ENCODE data around the gene INAVA. TPM values are rescaled to one million over a fixed set of nuclear protein-coding genes. Genes with fewer than 3 reads are reported as not detected.
A peak's percentile ranks its signal among the peaks of the same experiment; 100 is the strongest.

The INAVA gene
- total RNA-seq, 1 donor from 2014 or later = 16.4 TPM

DNA sequence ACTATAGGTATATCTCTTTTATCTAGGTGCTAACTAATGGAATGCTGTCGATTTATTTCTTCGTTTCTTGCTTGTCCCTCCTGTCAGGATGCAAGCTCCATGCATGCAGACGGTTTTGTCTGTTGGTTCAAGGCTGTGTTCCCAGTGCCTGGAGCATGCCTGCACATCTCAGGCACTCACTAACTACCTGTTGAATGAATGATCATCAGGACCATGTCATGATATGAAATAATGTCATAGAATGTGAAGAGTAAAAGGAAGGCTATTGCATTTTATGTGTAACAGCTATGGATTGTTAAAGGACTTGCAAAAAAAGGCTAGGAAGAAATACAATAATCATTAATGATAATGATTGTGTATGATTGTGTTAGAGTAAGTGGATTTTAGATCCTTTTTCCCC is 17.7 kb upstream of the INAVA start:
- DNase-seq = no peak

DNA sequence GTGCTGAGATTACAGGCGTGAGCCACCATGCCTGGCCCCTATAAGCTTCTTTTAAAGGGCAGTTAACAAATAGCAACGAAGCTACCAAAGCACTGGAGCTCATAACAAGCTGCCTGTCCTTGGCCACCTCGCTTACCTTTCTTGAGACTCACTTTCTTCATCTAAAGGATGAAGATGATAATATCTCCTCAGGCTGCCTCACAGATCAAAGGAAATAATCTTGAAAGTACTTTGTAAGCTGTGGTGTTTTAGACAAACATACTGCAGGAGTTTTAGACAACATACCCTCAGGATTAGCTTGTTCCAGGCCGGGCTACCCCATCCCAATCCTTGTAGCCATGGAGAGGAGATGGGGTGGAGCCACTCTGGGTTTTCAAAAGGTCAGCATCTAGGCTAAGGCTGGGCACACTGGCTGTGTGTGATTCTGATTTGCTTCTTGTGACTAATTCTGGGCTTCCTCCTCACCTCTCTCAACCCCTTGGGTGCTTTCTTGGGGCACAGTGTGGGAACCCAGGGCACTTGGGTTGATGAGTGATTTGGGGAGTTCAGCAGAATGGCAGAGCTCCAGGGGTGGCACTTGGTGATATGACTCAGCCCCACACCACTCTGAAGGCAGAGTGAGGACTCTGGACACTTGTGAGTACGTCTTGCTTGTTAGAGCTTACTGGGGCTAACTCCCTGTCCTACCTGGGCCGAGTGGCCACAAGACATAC is 16.7 kb upstream of the INAVA start:
- DNase-seq = no peak

DNA sequence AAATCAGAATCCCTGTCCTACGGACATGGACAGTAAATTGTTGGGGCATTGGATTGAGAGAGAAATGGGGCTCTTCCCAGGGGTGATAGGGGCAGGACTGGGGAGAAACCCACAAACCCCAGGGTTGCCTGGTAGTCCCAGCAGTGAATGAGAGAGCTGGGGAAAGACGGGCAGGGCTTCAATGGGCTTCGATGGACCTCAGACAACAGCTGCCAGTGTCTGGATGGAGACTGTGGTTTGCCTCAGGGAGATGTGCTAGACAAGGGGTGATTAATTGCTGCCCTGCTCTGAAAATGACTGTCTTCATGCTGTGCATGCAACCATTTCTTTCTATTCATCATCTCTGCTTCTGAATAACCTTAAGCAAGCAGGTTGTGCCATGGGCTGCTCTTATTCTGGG is 14.5 kb upstream of the INAVA start:
- DNase-seq = no peak

DNA sequence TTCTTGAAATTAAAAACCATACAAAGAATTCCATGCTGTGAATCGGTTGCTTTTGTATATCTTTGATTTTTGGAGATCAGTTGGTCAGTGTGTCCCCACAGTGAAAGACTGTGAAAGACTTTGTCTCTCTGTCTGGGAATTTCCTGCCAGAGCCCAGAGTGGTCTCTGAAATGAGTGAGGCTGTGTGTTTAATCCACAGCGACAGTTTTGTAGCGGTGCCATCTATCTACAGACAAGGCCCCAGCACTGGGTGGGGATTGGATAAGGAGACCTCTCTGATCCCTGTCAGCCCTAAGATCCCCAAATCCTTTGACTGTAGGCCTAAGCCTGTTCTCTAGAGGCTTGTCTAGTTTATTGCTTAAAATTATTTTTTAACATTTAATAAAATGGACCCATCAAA is 11.6 kb upstream of the INAVA start:
- no peak for DNase-seq

DNA sequence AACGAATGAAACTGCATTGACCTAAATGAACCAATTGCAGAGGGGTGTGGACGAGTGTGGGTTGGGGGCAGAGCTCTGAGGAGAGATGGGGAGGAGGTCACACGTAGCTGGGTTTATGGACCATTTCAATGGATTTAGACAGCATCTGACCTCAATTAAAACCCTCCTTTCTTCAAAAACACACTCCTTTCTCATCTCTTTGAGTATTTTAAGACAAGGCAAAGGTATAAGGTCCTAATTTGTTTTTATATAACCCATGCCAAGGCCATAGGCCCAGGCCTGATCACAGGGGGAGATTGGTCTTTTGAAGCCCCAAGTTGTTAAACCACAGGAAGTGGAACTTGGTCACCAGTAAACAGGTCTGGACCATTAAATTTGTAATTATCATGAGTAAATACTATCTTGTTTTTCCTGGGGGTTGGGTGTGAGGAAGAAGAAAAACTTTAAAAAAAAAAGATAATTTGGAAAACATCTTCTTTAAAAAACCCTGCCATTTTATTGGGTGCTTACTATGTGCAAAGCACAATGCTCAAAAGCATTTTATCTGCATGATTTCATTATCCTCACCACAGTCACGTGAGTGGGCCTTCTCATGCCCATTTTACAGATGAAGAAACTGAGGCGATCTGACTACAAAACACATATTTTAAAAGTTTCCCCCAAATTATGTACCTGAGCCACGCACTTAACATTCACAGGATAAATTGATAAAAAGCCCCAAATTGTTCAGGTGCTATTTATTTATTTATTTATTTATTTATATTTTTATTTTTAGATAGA is 8.9 kb upstream of the INAVA start:
- DNase-seq = no peak

DNA sequence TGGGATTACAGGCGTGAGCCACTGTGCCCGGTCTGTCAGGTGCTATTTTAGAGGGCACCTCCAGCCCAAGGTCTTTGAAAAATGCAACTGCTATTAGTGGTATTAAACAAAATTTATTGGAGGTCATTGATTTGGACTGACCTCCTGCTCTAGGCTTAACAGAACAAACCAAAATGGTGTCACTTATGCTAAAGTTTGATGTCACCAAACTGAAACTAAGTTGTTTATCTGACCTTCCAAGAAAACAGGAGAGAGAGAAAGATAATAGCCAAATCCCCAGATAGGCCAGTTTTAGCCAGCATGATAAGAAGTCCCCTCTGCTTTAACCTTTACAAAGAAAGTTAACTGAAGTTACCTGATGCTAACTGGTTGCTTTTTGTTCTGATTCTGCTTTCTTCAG is 8.1 kb upstream of the INAVA start:
- DNase-seq = no peak

DNA sequence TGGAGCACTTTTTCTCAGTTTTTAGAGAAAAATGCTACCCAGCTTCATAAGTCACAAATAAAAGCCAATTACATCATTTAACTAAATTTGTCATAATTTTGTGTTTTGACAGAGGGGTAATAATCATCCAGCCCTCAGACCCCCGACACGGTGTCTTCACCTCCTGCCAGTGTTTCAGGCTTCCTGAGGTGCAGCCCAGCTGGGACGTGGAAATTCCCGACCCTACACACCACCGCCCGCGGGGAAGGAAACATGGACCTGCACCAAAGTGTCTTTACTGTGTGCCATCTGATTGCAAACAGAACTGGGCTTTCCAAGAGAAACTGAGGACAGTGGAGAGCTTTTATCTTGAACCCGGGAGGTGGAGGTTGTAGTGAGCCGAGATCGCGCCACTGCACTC is 7.7 kb upstream of the INAVA start:
- DNase-seq = no peak

DNA sequence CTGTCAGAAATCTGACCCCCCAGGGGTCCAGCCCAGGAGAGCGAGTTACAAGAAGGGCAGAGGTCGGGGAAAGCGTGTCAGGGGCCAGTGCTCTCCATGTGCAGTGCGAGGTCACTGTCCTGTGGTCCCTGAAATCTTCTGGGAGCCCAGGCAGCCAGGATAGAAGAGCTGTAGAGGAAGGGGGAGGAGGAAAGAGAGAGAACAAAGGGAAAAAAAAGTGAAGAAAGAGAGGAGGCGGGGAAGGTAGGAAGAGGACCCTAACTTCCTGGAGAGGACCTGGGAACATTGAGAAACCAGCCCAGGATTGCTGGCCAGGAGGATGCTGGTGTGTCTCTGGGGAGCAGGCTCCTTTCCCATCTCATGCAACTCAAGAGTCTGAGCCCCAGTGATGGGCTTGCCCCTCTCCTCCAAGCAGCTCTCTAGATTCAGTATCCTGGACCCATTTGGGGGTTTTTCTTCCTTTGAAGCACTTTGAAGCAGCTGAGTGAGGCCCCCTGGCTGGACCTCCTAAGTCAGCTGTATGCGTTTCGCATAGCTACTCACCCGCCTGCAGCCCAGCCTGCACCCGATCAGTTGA is 6.8 kb upstream of the INAVA start:
- DNase-seq = no peak

DNA sequence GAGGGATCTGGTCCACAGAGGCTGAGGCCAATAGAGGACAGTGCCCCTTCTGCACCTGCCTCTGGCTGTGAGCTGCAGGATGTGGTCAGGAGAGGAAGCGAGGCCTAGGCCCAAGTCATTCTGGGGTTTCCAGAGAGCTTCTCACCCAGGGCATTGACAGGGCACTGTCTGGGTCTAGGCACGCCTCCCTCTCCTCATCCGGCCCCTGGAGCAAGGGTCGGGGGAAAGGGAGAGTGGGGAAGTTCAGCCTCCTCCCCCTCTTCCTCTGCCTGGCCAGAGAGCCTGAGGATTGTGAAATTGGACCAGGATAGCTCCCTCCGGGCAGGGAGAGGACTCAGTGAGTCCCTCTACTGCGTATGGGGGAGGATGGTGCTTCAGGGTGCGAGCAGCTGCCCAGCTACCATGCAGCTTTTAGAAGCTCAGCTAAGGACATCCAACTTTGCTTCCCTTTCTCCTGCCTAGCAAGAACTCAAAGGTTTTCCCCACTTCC is 6.3 kb upstream of the INAVA start:
- DNase-seq = no peak

DNA sequence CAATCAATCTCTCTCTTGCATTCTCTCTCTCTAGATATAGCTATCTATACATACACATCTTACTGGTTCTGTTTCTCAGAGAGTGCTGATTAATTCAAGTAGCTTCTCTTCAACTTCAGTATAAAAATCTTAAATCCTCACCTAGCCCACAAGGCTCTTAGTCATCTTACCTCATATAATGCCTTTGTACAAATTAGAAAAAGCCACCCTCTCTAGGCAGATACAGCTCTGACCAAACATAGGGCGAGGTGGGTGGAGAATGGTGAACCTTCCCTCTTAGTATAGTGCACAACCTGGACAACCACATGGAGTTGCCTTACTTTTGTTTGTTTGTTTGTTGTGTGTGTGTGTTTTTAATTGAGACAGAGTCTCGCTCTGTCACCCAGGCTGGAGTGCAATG is 5.1 kb upstream of the INAVA start:
- no peak for DNase-seq

DNA sequence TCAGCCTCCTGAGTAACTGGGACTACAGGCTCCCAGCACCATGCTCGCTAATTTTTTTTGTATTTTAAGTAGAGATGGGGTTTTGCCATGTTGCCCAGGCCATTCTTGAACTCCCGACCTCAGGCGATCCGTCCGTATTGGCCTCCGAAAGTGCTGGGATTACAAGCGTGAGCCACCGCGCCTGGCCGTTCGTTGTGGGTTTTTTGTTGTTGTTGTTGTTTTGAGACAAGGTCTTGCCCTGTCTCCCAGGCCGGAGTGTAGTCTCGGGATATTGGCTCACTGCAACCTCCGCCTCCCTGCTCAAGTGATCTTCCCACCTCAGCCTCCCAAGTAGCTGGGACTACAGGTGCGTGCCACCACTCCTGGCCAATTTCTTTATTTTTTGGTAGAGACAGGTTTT is 4.7 kb upstream of the INAVA start:
- no peak for DNase-seq

DNA sequence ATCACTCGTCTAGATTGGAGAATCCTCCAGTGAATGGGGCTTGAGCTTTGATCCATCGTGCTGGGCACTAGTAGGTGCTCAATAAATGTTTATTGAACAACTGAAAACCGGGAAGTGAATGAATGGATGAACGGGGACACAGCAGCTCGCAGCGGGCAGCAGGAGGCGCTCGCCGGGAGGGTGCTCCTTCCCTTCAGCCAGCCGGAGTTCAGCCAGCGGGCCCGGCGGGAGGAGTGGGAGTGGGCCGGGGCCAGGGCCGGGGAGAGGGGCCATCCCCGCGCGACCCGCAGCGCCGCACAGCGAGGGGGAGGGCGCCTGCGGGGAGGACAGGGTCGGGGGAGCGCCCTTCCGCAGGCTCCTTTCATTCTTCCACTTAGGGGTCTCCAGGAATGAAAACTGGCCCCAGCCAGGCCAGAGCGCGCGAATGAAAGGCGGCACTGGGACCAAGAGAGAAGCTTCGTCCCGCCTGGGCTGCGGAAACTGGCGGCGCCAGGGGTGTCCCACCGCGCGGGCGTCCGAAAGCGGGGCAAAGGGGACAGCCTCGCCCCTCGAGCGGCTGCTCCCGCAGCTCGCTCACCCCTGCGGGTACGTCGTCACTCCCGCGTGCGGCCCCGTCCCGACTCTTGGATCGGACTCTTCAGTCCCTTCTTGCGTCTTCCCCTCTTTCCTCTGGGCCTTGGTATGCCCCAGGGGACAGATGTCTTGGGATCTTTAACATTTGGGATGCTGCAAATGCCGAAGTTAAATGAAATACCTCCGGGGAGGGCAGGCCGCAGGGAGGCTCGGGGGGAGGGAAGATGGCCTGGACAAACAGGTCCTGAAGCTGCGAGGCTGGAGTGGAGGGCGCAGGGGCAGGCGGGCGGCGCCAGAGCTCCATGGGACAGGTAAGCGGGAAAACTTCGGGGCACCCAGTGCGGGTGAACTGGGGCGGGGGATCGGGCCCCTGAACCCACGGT is 3.6 kb upstream of the INAVA start:
- DNase-seq = peak; percentile 19

DNA sequence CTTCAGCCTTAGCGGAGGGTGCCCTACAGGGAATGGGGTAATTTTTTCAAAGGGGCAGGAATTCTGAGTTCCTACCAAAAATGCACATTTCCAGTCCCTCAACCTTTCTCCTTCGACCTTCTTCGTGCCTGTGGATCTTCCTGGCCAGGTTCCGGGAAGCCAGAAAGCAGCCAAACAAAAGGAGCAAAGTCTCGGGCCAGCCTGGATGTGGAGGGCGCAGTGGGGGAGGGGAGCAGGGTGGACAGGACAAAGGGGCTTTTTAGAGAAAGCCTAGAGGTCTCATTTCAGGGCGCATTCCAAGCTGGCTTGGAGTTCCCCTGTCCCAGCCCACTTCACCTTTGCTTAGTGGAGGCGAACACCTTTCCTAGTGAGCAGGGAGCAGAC is 2.9 kb upstream of the INAVA start:
- no peak for DNase-seq

DNA sequence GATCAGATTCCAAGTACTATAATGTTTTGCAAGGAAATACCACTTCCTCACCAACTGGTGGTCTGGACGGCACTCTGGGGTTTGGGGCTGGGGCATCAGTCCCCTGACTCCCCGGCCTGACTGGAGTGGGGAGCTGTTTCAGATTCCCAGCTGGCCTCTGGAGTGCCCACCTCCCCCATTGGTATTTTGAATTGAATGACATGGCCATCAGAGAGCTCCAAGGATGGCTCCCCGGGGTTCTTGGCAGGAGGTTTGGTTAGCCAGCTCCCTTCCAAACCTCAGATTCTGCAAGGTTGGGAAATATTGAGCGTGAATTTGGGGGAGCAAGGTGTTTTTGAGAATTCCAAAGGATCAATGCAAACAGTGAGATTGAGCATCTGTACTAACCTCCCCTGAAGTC is 2.2 kb upstream of the INAVA start:
- DNase-seq = no peak

DNA sequence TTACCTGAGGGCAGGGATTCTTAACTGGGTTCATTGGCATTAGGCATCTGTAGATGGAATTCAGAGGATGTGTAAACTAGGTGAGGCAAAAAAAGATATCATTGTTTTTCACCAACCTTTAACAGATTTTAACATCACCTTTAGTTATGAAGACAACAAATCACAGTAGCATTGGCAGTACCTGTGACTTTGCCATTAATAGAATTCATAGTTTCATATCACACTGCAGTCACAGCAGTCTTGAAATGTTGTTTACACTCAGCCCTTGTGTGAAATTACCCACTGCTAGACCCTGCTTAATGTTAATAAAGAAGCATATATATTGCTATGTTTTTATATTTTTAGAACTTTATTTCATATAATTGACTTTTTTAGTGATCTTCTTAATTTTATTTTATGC is 1.7 kb upstream of the INAVA start:
- DNase-seq = no peak

DNA sequence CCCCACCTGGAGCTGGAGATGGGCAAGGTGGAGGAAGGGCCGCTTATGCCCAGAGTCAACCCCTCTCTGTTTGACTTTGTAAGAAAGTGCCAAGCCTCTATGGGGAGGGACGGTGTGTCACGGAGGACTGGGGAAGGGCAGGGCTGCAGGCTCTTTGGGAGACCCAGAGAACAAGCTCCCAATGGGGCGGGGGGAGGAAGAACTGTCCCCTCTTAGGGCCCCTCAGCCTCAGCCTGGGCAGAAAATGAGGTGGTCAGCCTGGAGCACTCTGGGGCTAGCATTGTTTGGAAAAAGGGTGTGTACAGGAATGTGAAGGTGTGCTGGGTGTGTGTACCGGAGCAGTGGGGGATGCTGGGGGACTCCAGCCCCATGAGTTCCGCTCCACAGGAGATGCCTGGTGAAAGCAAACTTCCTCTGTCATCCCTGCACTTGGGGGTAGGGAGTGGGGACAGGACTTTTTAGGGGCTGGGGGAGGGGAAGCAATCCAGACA is 1.2 kb upstream of the INAVA start:
- no peak for DNase-seq

DNA sequence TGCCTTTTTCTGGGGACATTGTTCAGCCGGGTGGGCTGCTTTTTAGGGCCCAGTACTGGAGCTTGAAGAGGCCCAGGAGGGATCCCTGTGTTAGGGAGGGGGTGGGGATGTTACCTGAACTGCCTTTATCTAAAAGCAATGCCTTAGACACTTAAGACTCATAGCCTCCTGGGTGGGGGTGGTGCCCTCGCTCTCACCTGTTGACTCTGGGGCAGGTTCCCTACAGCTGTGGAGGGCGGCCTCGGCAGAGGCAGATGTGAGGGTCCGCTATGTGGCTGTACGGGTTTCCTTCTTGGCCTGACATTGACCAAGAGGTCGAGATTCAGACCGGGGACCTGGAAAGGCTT is 716 bp downstream of the INAVA start:
- no peak for DNase-seq

DNA sequence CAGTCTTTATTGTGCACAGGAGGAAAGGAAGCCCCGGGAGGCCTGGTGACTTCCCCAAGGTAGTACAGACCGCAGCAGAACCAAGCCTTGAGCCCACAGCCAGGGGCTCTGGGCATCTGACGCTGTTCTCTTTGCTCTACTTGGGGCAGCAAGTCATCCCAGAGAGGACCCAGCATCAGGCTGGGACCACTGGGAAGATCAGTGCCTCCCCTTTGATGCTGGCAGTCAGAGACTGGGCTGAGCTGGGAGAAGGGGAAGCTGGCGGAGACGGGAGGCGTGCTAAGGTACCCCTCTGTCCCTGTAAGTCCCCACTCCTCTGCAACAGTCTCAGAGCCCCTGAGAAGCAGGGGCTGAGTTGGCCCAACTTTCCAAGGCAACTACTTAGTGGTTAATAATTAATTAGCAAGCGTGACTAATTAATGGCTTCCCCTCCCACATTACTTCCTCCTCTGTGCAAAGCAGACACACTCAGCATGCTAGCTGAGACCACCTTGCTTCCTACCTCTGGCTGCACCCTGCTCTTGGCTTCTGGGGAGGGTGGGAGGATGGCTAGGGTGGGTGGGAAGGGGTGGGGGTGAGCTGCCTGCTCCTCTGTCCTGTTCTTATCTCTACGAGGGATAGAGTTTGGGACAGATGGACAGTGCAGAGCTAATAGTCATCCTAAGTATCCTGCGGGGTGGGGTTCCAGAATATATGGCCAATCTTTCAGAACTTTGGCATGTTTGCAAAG is 1.3 kb downstream of the INAVA start:
- no peak for DNase-seq

DNA sequence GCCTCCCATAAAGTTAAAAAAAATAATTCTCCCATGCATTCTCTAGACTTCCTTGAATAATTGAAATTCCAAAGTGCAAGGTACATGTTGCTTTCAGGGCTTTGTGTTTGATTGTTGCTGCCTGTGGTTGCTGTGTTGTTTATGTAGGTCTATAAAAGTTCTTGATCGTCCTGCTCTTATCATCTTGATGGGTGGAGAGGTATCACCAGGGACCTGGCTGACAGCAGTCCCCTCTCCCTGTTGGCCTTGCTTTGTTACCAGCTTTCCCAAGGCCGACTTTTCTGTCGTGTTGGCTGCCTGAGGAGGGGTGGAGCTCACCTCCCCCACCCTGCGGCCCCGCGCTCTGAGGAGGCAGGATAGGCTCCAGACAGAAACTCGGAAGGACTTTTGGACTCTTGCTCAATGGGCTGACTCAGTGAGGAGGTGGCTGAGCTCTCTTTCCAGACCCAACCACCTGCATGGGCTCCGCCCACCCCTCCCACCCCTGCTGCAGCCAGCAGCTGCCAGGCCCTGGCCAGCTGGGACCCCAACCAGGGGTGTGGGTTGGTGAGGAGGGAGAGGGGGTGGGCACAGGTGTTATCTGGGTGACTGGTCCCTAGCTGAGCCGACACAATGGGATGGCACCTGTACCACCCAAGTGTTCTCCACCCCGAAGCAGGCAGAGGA is 2.0 kb downstream of the INAVA start:
- DNase-seq = no peak

DNA sequence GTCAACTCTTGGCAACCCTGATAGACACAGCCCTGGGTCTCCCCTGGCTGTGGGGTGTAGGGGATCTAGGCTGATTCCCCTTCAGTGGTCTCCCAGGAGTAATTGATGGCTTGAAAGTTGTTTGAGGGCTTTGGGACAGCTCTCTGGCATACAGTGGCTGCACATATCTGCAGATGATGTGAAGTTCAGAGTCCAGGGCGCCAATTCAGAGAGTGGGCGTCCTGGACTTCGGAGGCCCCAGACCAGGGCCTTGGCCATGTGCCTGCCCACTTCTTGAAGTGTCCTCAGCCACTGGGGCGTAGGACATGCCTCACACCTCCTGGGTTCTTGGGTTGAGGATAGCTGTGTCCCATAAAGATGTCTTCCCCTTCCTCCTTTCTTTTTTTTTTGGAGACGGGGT is 2.6 kb downstream of the INAVA start:
- no peak for DNase-seq

DNA sequence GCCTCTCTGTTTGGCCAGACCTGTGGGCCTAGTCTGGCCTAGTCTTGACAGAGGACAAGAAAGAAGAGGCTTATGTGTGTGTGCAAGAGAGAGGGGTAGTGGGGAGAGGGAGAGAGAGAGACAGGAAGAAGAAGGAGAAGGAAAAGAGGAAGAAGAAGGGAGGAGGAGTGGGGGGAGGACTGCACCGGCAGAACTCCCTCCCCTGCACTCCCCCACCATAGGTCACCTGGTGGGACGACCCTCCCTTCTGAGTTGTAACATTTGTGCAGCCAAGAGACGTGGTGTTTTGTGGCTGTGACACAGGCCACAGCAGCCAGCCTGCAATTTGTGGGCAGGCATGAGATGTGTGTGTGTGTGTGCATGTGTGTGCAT is 4.3 kb downstream of the INAVA start:
- no peak for DNase-seq

All from skin of body (tissue), 2 donors.